ENCODE results near the gene OR2A5. TPM values are rescaled to one million over a fixed set of nuclear protein-coding genes. Genes with fewer than 3 reads are reported as not detected.

The OR2A5 gene
- total RNA-seq, 2 donors from 2014 or later = not detected

DNA sequence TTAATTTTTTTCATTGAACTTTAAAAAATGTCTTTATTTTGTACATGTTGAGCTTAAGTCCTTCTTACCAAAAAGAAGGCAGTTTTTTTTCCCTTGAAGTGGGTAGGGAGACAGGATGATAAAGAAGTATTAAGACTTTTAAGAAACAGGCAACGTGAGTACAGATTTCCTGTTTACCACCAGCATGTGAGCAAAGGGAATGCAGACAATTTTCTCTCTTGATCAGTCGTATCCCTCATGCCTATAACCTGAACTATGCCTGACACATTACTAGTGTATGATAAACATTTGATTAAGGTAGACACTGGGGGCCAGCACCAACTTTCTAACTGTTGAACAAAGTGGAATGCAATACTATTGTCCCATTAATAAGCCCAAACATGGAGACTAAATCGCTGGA lies 51.9 kb downstream of the OR2A5 start:
- DNase-seq (no peak), ATAC-seq (no peak)
- intact Hi-C loops (cut with DNase I, micrococcal nuclease) = no loop called here

- intact Hi-C loops (cut with DNase I, micrococcal nuclease) = no loop called here
- no peak for DNase-seq
- no peak for ATAC-seq
These were observed 53.3 kb downstream of the OR2A5 start for GRCh38 chr7:144102041-144102440.

GRCh38 chr7:144105211-144105610 lies 56.5 kb downstream of the OR2A5 start:
- intact Hi-C loops (cut with DNase I, micrococcal nuclease) = no loop called here
- no peak for ATAC-seq
- no peak for DNase-seq

Other genes with a start within 250 kb of the OR2A5 start
- 10 to 100 TPM; 33.4 to 44.4 TPM for gene TCAF1, start 146.8 kb upstream of the OR2A5 start, total RNA-seq
- gene OR2F2, start 113.7 kb upstream of the OR2A5 start, total RNA-seq = not detected
- gene OR2F1, start 94.1 kb upstream of the OR2A5 start, total RNA-seq = not detected
- not detected for gene OR6B1, start 48.6 kb upstream of the OR2A5 start, total RNA-seq
- not detected for gene OR2A25, start 20.9 kb downstream of the OR2A5 start, total RNA-seq
- gene OR2A12, start 37.3 kb downstream of the OR2A5 start, total RNA-seq = not detected
- gene OR2A2, start 60.6 kb downstream of the OR2A5 start, total RNA-seq = not detected
- not detected for gene OR2A14, start 74.2 kb downstream of the OR2A5 start, total RNA-seq
- gene CTAGE4, start 134.5 kb downstream of the OR2A5 start, total RNA-seq = 10 to 100 TPM in 1 of 2 donors, 1 to 10 TPM in 1; 5.1 to 15.2 TPM
- gene ARHGEF35, start 146.9 kb downstream of the OR2A5 start, total RNA-seq = 10 to 100 TPM; 39.9 to 62.4 TPM
- gene OR2A42, start 190.7 kb downstream of the OR2A5 start, total RNA-seq = not detected
- gene OR2A7, start 215.8 kb downstream of the OR2A5 start, total RNA-seq = 10 to 100 TPM; 21.9 to 29.5 TPM
- 1 to 10 TPM; 4.0 to 5.9 TPM for gene CTAGE8, start 220.3 kb downstream of the OR2A5 start, total RNA-seq

Data from left colon (tissue), 2 donors.